ENCODE measurements around the gene TMEM30B. TPM values are rescaled to one million over a fixed set of nuclear protein-coding genes. Genes with fewer than 3 reads are reported as not detected.

The TMEM30B gene
- total and polyA plus RNA-seq, 10 of the 15 experiments (the other 5 are each of a cell fraction or from before 2014, with no cell fraction given), result 0.10 TPM; not detected in 9

GRCh38 chr14:61254808-61255526, 26.2 kb downstream of the TMEM30B start:
- in situ Hi-C loops (cut with MboI), result loop anchor here (5.0 to 10.0 kb wide), 3 partner anchors 228 to 900 kb away; no protein-coding TSS in a partner anchor
- Histone ChIP-seq H3K79me2 (ENCODE audit: control insufficient read depth, insufficient read depth, low read length) (no peaks in the 10 kb centered on the region), H3K9ac (ENCODE audit: control insufficient read depth, insufficient read depth, low read length) (no peak overlapping the region), H3K27ac (ENCODE audit: control insufficient read depth, insufficient read depth) (no peak overlapping the region), H3K4me3 (no peak overlapping the region), H2AFZ (ENCODE audit: control insufficient read depth, low read depth, low read length) (no peak overlapping the region), H3K9me3 (replicated peaks; ENCODE audit: control insufficient read depth, insufficient read depth, low read length) (no peaks in the 10 kb centered on the region), H3K4me2 (ENCODE audit: control insufficient read depth, insufficient read depth) (no peak overlapping the region), H4K20me1 (ENCODE audit: control insufficient read depth, insufficient read depth) (no peaks in the 10 kb centered on the region), H3K4me1 (ENCODE audit: control insufficient read depth, insufficient read depth, low read length) (no peaks in the 10 kb centered on the region), H3K27me3 (replicated peaks in 1 of 2; ENCODE audit: control insufficient read depth in 2 of 2, insufficient read depth in 2 of 2, low read length in 1 of 2) (no peaks in the 10 kb centered on the region), H3K36me3 (ENCODE audit: control insufficient read depth in 2 of 2, insufficient read depth in 2 of 2, low read length in 1 of 2) (no peaks in the 10 kb centered on the region)
- intact Hi-C loops (cut with micrococcal nuclease; ENCODE audit: unreplicated experiment), result loop anchor here (10.0 kb wide), 1 partner anchor 530 kb away; the partner anchor contains the start of gene SIX4
- ATAC-seq, result no peak
- POLR2A ChIA-PET, result interaction anchor here (0.5 kb wide), 1 partner anchor 631 kb away, joined by 5 read pairs; no protein-coding TSS in a partner anchor
- no TSS peak for BruUV-seq (replicated peaks)
- SMC1A ChIA-PET (ENCODE audit: uncharacterized antibody, unreplicated experiment), result interaction anchor here (0.6 to 5.1 kb wide), 4 partner anchors 8 to 631 kb away, joined by 3 to 34 read pairs (median 4); no protein-coding TSS in a partner anchor
- RAD21 ChIA-PET (ENCODE audit: unreplicated experiment), result interaction anchor here (1.1 to 4.8 kb wide), 4 partner anchors 19 to 630 kb away, joined by 3 to 36 read pairs (median 3); no protein-coding TSS in a partner anchor
- FAIRE-seq, result no peak
- CTCF ChIA-PET, result interaction anchor here (0.8 to 5.5 kb wide), 9 partner anchors 8 to 905 kb away, joined by 3 to 72 read pairs (median 5); no protein-coding TSS in a partner anchor
- DNase-seq (ENCODE audit: low read depth, low spot score), result no peak
- 46% methylated on average over 8 of the region's 8 CpGs for WGBS (ENCODE audit: insufficient coverage, insufficient replicate concordance, low lambda C conversion rate, missing lambda C conversion rate)
- TF ChIP-seq, protein P1, sequence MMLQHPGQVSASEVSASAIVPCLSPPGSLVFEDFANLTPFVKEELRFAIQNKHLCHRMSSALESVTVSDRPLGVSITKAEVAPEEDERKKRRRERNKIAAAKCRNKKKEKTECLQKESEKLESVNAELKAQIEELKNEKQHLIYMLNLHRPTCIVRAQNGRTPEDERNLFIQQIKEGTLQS (IDR thresholded peaks at IDR 0.05; ENCODE audit: borderline replicate concordance, extremely low read depth, low read depth, low read length), result no peak
- TF ChIP-seq IRF3 (IDR thresholded peaks at IDR 0.05) (no peak), EED (IDR thresholded peaks at IDR 0.05; ENCODE audit: low read depth) (no peak), HDGF (IDR thresholded peaks at IDR 0.05) (no peak), NR2C2 (IDR thresholded peaks at IDR 0.05; ENCODE audit: borderline replicate concordance, control insufficient read depth, insufficient read length, low read depth) (no peak), CBFB (IDR thresholded peaks at IDR 0.05; ENCODE audit: low read depth) (no peak), SMAD1 (IDR thresholded peaks at IDR 0.05; ENCODE audit: low read depth, partially characterized antibody) (no peak), RAD51 (IDR thresholded peaks at IDR 0.05) (no peak), JUNB (IDR thresholded peaks at IDR 0.05) (no peak), MEF2A (IDR thresholded peaks at IDR 0.05; ENCODE audit: insufficient read depth, low read depth, low read length) (no peak), FOS (IDR thresholded peaks at IDR 0.05; ENCODE audit: borderline replicate concordance, extremely low read depth, insufficient read length) (no peak), SREBF1 (IDR thresholded peaks at IDR 0.05; ENCODE audit: low read length) (no peak), ZNF384 (IDR thresholded peaks at IDR 0.05; ENCODE audit: borderline replicate concordance, low read depth, low read length) (no peak), SMAD5 (IDR thresholded peaks at IDR 0.05; ENCODE audit: low read depth) (no peak), IKZF1 (conservative IDR thresholded peaks at IDR 0.05) (no peak), MYB (IDR thresholded peaks at IDR 0.05; ENCODE audit: borderline replicate concordance, low read depth, low read length) (no peak), ZNF687 (IDR thresholded peaks at IDR 0.05) (no peak), MTA3 (IDR thresholded peaks at IDR 0.05; ENCODE audit: borderline replicate concordance, low read length) (no peak)
